Activated T-helper 9 cell treated with anti-CD3 and anti-CD28 coated beads, Interleukin-2, amount 50 U/mL, for 16 hours (primary cell): ENCODE data around the gene OGFRL1.

Experiments
- DNase-seq: peaks from one replicate; pipeline ENCODE4 v3.0.0-alpha.2; 2020; ENCODE audit warnings: low read depth

Gene OGFRL1

GRCh38 chr6:71334768-71335167 lies 46.2 kb downstream of the OGFRL1 start:
- DNase-seq = no peak

GRCh38 chr6:71335544-71335943 lies 46.9 kb downstream of the OGFRL1 start:
- DNase-seq = no peak

- DNase-seq = no peak
Measured at GRCh38 chr6:71336901-71337300, 48.3 kb downstream of the OGFRL1 start.

GRCh38 chr6:71338540-71339316 lies 50.1 kb downstream of the OGFRL1 start:
- no peak for DNase-seq

GRCh38 chr6:71342772-71343171 lies 54.2 kb downstream of the OGFRL1 start:
- no peak for DNase-seq

GRCh38 chr6:71345476-71346333 lies 57.1 kb downstream of the OGFRL1 start:
- no peak for DNase-seq

GRCh38 chr6:71346334-71346694 lies 57.7 kb downstream of the OGFRL1 start:
- no peak for DNase-seq

GRCh38 chr6:71347119-71347518 lies 58.5 kb downstream of the OGFRL1 start:
- no peak for DNase-seq

- no peak for DNase-seq
Measured at GRCh38 chr6:71349395-71349794, 60.8 kb downstream of the OGFRL1 start.

- DNase-seq = no peak
Measured at GRCh38 chr6:71349976-71350615, 61.5 kb downstream of the OGFRL1 start.

GRCh38 chr6:71351190-71351589 lies 62.6 kb downstream of the OGFRL1 start:
- DNase-seq = no peak
